Liver (tissue), 9 donors: Measurements from ENCODE around the gene GADD45GIP1. TPM values are rescaled to one million over a fixed set of nuclear protein-coding genes. Genes with fewer than 3 reads are reported as not detected.

ENCODE experiments used
- DNase-seq: peaks from one replicate; pipeline ENCODE4 v3.0.0-alpha.2; 2017; ENCODE audit warnings: low spot score
- H3K27ac ChIP-seq, 2 donors: one replicate each; pipeline ENCODE4 v1.7.0; 2013; ENCODE audit warnings: inconsistent platforms in 2 of 2, low read length in 2 of 2, control low read depth in 1 of 2, low read depth in 1 of 2, mild to moderate bottlenecking in 1 of 2
- H3K27me3 ChIP-seq, 4 donors: one replicate each; pipeline versions ENCODE4 v1.6.1 to v1.7.0; 2013; ENCODE audit warnings: low read length in 3 of 4, inconsistent platforms in 1 of 4, mild to moderate bottlenecking in 1 of 4, moderate library complexity in 1 of 4; ENCODE audit not compliant: control insufficient read depth in 4 of 4, insufficient read depth in 4 of 4
- H3K36me3 ChIP-seq, 4 donors: one replicate each; pipeline versions ENCODE4 v1.6.1 to v1.7.0; 2013; ENCODE audit warnings: low read length in 3 of 4, mild to moderate bottlenecking in 3 of 4, low read depth in 1 of 4, moderate library complexity in 1 of 4; ENCODE audit not compliant: control insufficient read depth in 4 of 4, insufficient read depth in 3 of 4
- H3K4me1 ChIP-seq, 4 donors: one replicate each; pipeline versions ENCODE4 v1.6.1 to v1.7.0; 2013; ENCODE audit warnings: low read length in 3 of 4, mild to moderate bottlenecking in 3 of 4, moderate library complexity in 1 of 4; ENCODE audit not compliant: control insufficient read depth in 4 of 4, insufficient read depth in 4 of 4
- H3K4me3 ChIP-seq, 3 donors: one replicate each; pipeline versions ENCODE4 v1.6.1 to v1.7.0; 2013; ENCODE audit warnings: low read length in 3 of 3, control low read depth in 1 of 3, low read depth in 1 of 3, mild to moderate bottlenecking in 1 of 3
- H3K9ac ChIP-seq, 2 donors: one replicate each; pipeline ENCODE4 v1.7.0; 2013; ENCODE audit warnings: low read length in 2 of 2, mild to moderate bottlenecking in 2 of 2, moderate library complexity in 2 of 2, control low read depth in 1 of 2, low read depth in 1 of 2
- H3K9me3 ChIP-seq, 4 donors: one replicate each; pipeline versions ENCODE4 v1.6.1 to v1.7.0; 2013; ENCODE audit warnings: low read length in 3 of 4; ENCODE audit not compliant: control insufficient read depth in 4 of 4
- ATF3 ChIP-seq: IDR thresholded peaks from 2 replicates; pipeline ENCODE4 v1.6.1; 2016; ENCODE audit warnings: antibody characterized with exemption
- CTCF ChIP-seq: fragments of 150-350 bp; IDR thresholded peaks from 2 replicates; pipeline ENCODE4 v1.5.1; 2017; ENCODE audit warnings: improper control_type of control experiment, low read depth, low read length; ENCODE audit not compliant: missing input control
- EGR1 ChIP-seq, 2 donors: IDR thresholded peaks; 2 replicates each; pipeline ENCODE4 v1.6.1; 2016 to 2018; ENCODE audit warnings: antibody characterized with exemption in 2 of 2, low read depth in 2 of 2
- FOXA1 ChIP-seq: IDR thresholded peaks from 2 replicates; pipeline ENCODE4 v1.6.1; 2016; ENCODE audit warnings: antibody characterized with exemption
- HNF4A ChIP-seq, 2 donors: conservative IDR thresholded peaks; 2 replicates each; pipeline ENCODE4 v1.6.1; 2016; ENCODE audit warnings: antibody characterized with exemption in 2 of 2, mild to moderate bottlenecking in 2 of 2
- HNF4G ChIP-seq: IDR thresholded peaks from 2 replicates; pipeline ENCODE4 v1.6.1; 2016; ENCODE audit warnings: antibody characterized with exemption
- JUND ChIP-seq, 2 donors: IDR thresholded peaks; 2 replicates each; pipeline ENCODE4 v1.6.1; 2016; ENCODE audit warnings: antibody characterized with exemption in 2 of 2
- MAX ChIP-seq: IDR thresholded peaks from 2 replicates; pipeline ENCODE4 v1.6.1; 2016; ENCODE audit warnings: antibody characterized with exemption
- NR2F2 ChIP-seq: IDR thresholded peaks from 2 replicates; pipeline ENCODE4 v1.6.1; 2016; ENCODE audit warnings: antibody characterized with exemption
- RAD21 ChIP-seq, 2 donors: IDR thresholded peaks; 2 replicates each; pipeline ENCODE4 v1.6.1; 2016; ENCODE audit warnings: antibody characterized with exemption in 2 of 2, mild to moderate bottlenecking in 2 of 2
- REST ChIP-seq: IDR thresholded peaks from 2 replicates; pipeline ENCODE4 v1.6.1; 2016; ENCODE audit warnings: antibody characterized with exemption, mild to moderate bottlenecking
- RXRA ChIP-seq, 2 donors: IDR thresholded peaks; 2 replicates each; pipeline ENCODE4 v1.6.1; 2017 to 2018; ENCODE audit warnings: antibody characterized with exemption in 2 of 2, mild to moderate bottlenecking in 1 of 2
- SP1 ChIP-seq: IDR thresholded peaks from 2 replicates; pipeline ENCODE4 v1.6.1; 2018; ENCODE audit warnings: antibody characterized with exemption, mild to moderate bottlenecking
- TAF1 ChIP-seq: conservative IDR thresholded peaks from 2 replicates; pipeline ENCODE4 v1.6.1; 2016; ENCODE audit warnings: antibody characterized with exemption, mild to moderate bottlenecking
- YY1 ChIP-seq: IDR thresholded peaks from 2 replicates; pipeline ENCODE4 v1.6.1; 2016; ENCODE audit warnings: antibody characterized with exemption, mild to moderate bottlenecking
- ZBTB33 ChIP-seq: IDR thresholded peaks from 2 replicates; pipeline ENCODE4 v1.6.1; 2016; ENCODE audit warnings: antibody characterized with exemption
- WGBS: extraction: QIAGEN DNeasy Blood & Tissue Kit; methylation state at CpG from one replicate; pipeline ENCODE4 v1.1.7; 2013; 5-methylcytosine and 5-hydroxymethylcytosine counted together
- polyA plus RNA-seq, 2 donors: library from polyadenylated mRNA; stranded (reverse) in 1 of 2; unstranded in 1 of 2; fragments of 200-250 nt in 1 of 2; fragments of >200 nt in 1 of 2; fragmentation: Nextera tagmentation in 1 of 2; extraction: Ambion mirVana in 1 of 2; gene quantifications; one replicate each; pipeline versions ENCODE4 v1.2.1 to v1.2.3, GENCODE V29; 2013 to 2015
- total RNA-seq, 2 donors: library from RNA; depleted of rRNA; stranded (reverse); fragments of >200 nt; gene quantifications; one replicate each; pipeline ENCODE4 v1.2.3, GENCODE V29; 2014
- donor health status: healthy.
- donor health status: healthy.
- donor health status: healthy.
- donor health status: healthy.
- donor health status: healthy.

Gene GADD45GIP1
- total and polyA plus RNA-seq, 4 donors, result 8.4 to 54.2 (median 22.9) TPM

GRCh38 chr19:12997967-12998940 lies 41.2 kb upstream of the GADD45GIP1 start:
- TF ChIP-seq RXRA (IDR thresholded peaks at IDR 0.05), result no peak
- no peak for TF ChIP-seq TAF1
- TF ChIP-seq HNF4G, result no peak
- no peak for TF ChIP-seq ATF3
- TF ChIP-seq HNF4A (conservative IDR thresholded peaks at IDR 0.05), result no peak
- no peak for TF ChIP-seq JUND (IDR thresholded peaks at IDR 0.05)
- TF ChIP-seq MAX, result no peak
- TF ChIP-seq EGR1 (IDR thresholded peaks at IDR 0.05; ENCODE audit: low read depth in 2 of 2), result no peak
- no peak for TF ChIP-seq REST
- no peak for TF ChIP-seq CTCF
- no peak for TF ChIP-seq ZBTB33
- no peak for TF ChIP-seq RAD21 (IDR thresholded peaks at IDR 0.05)
- no peak for TF ChIP-seq FOXA1
- TF ChIP-seq SP1, result no peak
- no peak for TF ChIP-seq YY1
- TF ChIP-seq NR2F2, result no peak
- Histone ChIP-seq H3K36me3 (peaks cover 0 to 3% (median 0%) of the 10 kb centered on the region in 4 donors), H3K9ac (no peak overlapping the region), H3K4me3 (no peak overlapping the region), H3K27me3 (no peaks in the 10 kb centered on the region), H3K9me3 (no peaks in the 10 kb centered on the region), H3K4me1 (peaks cover 6 to 39% (median 19%) of the 10 kb centered on the region in 4 donors), H3K27ac (no peak overlapping the region)
- WGBS, result 88% methylated on average over 32 of the region's 32 CpGs
- no peak for DNase-seq
